Prostate gland (tissue), 2 donors: ENCODE results near the gene CAMK2B. TPM values are rescaled to one million over a fixed set of nuclear protein-coding genes. Genes with fewer than 3 reads are reported as not detected.

ENCODE experiments used
- DNase-seq: peaks from one replicate; pipeline ENCODE4 v3.0.0-alpha.2; 2019; ENCODE audit warnings: low spot score
- H3K27ac ChIP-seq, 2 donors: fragments of 200-600 bp; sonication (generic); 2 replicates each; pipeline ENCODE4 v1.5.1; 2017 to 2019
- H3K27me3 ChIP-seq: fragments of 200-600 bp; sonication (generic); replicated peaks from 2 replicates; pipeline ENCODE4 v1.5.1; 2019; ENCODE audit not compliant: insufficient read depth
- H3K36me3 ChIP-seq, 2 donors: fragments of 200-600 bp; sonication (generic); 1 replicate in 1 of 2; 2 replicates in 1 of 2; pipeline versions ENCODE4 v1.5.1 to v1.8.1; 2017 to 2019
- H3K4me1 ChIP-seq: fragments of 200-600 bp; sonication (generic); replicated peaks from 2 replicates; pipeline ENCODE4 v1.5.1; 2019
- H3K4me3 ChIP-seq, 2 donors: fragments of 200-600 bp; sonication (generic); 2 replicates each; pipeline ENCODE4 v1.5.1; 2017 to 2019
- H3K9me3 ChIP-seq: fragments of 200-600 bp; sonication (generic); 2 replicates; pipeline ENCODE4 v1.5.1; 2017
- POLR2A ChIP-seq: fragments of 450-650 bp; IDR thresholded peaks from one replicate; pipeline ENCODE4 v1.6.1; 2016; ENCODE audit warnings: antibody characterized with exemption, mild to moderate bottlenecking
- POLR2AphosphoS5 ChIP-seq: sonication (generic); formaldehyde crosslinking; IDR thresholded peaks from one replicate; pipeline ENCODE4 v1.6.1; 2017; ENCODE audit warnings: antibody characterized with exemption
- WGBS: methylation state at CpG from one replicate; pipeline ENCODE4 v1.1.5; 2018; 5-methylcytosine and 5-hydroxymethylcytosine counted together
- intact Hi-C: fragments of 100-400 bp; cut with DNase I; formaldehyde crosslinking; loops from one replicate; pipeline ENCODE4 v1.14.2; 2022
- total RNA-seq, 2 donors: library from RNA; depleted of rRNA; stranded (reverse); fragments of >200 nt; gene quantifications; one replicate each; pipeline ENCODE4 v1.1.0, GENCODE V29; 2016
- TF ChIP-seq, protein P1 (sequence below), 4 experiments: fragments of 200-600 bp in 2 of 4; fragments of 450-650 bp in 2 of 4; sonication (generic) in 2 of 4; IDR thresholded peaks; 1 replicate in 3 of 4; 2 replicates in 1 of 4; pipeline ENCODE4 v1.5.1; 2016 to 2019; ENCODE audit warnings: antibody characterized with exemption in 4 of 4, mild to moderate bottlenecking in 2 of 4, moderate library complexity in 2 of 4

The CAMK2B gene
- total RNA-seq, 2 donors from 2014 or later = 5.7 to 16.9 TPM

DNA sequence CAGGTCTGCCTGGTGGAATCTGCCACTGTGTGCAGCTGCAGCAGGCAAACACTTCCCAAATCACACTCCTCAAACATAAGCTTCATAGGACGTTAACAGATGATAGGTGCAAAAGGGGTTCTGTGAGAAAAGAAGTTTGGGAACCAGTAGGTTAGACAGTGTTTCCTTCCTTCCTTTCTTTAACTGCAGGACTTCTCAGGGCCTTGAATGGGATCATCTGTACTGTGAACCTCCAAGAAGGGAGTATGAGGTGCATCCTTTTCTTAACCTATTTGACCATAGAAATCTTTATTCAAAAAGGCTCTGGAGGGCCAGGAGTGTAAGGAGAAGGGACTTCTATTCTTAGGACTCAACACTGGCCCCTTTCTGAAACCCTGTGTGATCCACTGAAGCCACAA, 33.0 kb downstream of the CAMK2B start:
- Histone ChIP-seq H3K27ac (no peak overlapping the region), H3K36me3 (no peaks in the 10 kb centered on the region), H3K4me3 (no peak overlapping the region), H3K4me1 (no peaks in the 10 kb centered on the region), H3K9me3 (no peaks in the 10 kb centered on the region), H3K27me3 (no peaks in the 10 kb centered on the region)
- no peak for DNase-seq
- intact Hi-C loops = no loop called here
- 59% methylated on average over 1 of the region's 1 CpG for WGBS
- TF ChIP-seq POLR2A (no peak), POLR2AphosphoS5 (no peak)
- TF ChIP-seq, protein P1, sequence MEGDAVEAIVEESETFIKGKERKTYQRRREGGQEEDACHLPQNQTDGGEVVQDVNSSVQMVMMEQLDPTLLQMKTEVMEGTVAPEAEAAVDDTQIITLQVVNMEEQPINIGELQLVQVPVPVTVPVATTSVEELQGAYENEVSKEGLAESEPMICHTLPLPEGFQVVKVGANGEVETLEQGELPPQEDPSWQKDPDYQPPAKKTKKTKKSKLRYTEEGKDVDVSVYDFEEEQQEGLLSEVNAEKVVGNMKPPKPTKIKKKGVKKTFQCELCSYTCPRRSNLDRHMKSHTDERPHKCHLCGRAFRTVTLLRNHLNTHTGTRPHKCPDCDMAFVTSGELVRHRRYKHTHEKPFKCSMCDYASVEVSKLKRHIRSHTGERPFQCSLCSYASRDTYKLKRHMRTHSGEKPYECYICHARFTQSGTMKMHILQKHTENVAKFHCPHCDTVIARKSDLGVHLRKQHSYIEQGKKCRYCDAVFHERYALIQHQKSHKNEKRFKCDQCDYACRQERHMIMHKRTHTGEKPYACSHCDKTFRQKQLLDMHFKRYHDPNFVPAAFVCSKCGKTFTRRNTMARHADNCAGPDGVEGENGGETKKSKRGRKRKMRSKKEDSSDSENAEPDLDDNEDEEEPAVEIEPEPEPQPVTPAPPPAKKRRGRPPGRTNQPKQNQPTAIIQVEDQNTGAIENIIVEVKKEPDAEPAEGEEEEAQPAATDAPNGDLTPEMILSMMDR (IDR thresholded peaks at IDR 0.05) = no peak

DNA sequence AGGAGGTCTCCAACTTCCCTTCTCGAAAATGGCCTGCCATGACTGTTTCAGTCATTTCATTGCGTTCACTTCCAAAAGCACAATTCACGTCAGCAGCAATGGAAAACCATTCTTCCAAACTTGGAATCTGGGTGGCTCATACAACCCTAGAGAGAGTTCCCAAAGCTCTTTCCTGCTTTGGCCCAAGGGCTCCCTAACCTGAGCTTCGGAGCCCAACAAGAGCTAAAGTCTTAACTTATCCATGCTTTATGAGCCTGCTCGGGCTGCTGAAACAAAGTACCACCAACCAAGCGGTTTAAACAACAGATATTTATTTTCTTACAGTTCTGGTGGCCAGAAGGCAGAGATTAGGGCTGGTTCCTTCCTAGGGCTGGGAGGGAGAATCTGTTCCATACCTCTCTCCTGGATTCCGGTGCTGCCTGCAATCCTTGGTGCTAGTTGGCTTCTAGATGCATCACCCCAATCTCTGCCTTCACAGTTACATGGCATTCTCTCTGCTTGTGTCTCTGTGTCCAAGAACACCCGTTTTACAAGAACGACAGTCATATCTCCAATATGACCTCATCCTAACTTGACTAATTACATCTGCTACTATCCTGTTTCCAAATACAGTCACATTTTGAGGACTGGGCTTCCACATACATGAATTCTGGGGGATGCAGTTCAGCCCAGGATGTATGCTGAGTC, 33.5 kb downstream of the CAMK2B start:
- DNase-seq = no peak
- Histone ChIP-seq H3K36me3 (no peaks in the 10 kb centered on the region), H3K9me3 (no peaks in the 10 kb centered on the region), H3K4me1 (no peaks in the 10 kb centered on the region), H3K27ac (no peak overlapping the region), H3K4me3 (no peak overlapping the region), H3K27me3 (no peaks in the 10 kb centered on the region)
- WGBS = 75% methylated on average over 9 of the region's 9 CpGs
- TF ChIP-seq POLR2A (no peak), POLR2AphosphoS5 (no peak)
- TF ChIP-seq, protein P1 (IDR thresholded peaks at IDR 0.05) = no peak
- intact Hi-C loops = no loop called here

DNA sequence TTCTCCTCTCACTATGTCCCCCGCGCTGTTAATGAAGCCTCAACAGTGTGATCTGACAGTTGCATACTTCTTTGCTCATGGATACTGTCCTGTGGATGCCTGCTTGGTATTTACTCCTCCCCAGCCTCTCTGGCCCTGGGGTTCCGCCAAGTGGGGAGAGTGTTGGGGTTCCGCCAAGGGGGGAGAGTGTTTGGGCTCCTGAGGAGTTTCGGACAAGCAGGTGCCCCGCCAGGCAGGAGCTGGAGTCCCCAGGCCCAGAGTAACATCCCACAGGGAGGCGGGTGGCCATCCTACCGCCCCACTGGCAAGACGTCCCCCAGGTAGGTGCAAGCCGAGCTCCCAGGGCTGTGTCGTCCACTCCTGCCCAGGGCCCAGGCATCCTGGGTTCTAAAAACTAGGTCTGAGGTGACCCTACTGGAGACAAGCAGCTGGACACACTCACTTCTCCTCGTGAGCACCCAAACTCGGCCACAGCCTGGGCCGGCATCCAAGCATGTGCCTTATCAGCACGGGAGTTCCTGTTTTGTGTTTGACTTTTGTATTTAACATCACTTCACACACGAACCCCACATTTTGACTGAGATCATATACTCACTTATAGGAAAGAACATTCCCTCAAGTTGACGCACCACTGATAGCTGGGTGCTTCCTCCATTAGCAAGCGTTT, 34.2 kb downstream of the CAMK2B start:
- Histone ChIP-seq H3K27me3 (no peaks in the 10 kb centered on the region), H3K27ac (no peak overlapping the region), H3K4me1 (no peaks in the 10 kb centered on the region), H3K9me3 (no peaks in the 10 kb centered on the region), H3K4me3 (no peak overlapping the region), H3K36me3 (no peaks in the 10 kb centered on the region)
- intact Hi-C loops = no loop called here
- DNase-seq = no peak
- 70% methylated on average over 18 of the region's 18 CpGs for WGBS
- no peak for TF ChIP-seq POLR2AphosphoS5
- TF ChIP-seq POLR2A = no peak
- TF ChIP-seq, protein P1 (IDR thresholded peaks at IDR 0.05) = no peak

DNA sequence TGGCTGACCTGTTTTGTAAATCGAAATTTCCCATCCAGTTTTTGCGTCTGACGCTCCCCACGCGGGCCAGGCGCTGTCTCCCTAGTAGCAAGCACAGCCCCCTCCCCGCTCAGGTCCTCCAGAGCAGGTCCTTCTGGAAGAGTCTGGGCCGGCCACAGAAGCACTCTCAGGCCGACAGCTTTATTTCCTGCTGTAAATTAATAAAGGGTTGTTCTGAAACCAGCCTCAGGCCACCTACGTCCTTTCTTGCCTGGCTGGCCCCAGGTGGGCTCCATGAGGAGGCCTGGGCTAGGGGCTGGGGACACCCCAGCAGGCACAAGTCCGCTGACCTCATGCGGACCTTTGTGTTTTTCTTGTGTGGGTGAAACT, 35.2 kb downstream of the CAMK2B start:
- Histone ChIP-seq H3K27ac (no peak overlapping the region), H3K4me3 (no peak overlapping the region), H3K27me3 (no peaks in the 10 kb centered on the region), H3K9me3 (no peaks in the 10 kb centered on the region), H3K36me3 (no peaks in the 10 kb centered on the region), H3K4me1 (no peaks in the 10 kb centered on the region)
- WGBS = 68% methylated on average over 12 of the region's 12 CpGs
- intact Hi-C loops = no loop called here
- DNase-seq = no peak
- TF ChIP-seq, protein P1 (IDR thresholded peaks at IDR 0.05) = no peak
- TF ChIP-seq POLR2A (no peak), POLR2AphosphoS5 (no peak)
